Ramos (cell line): ENCODE measurements around the gene COL6A2.

Source experiments
- in situ Hi-C: fragments of 300-500 bp; cut with MboI; formaldehyde crosslinking; loops from one replicate; pipeline ENCODE4 v1.14.3; 2022; ENCODE audit warnings: low sequenced_read_pairs; ENCODE audit not compliant: unreplicated experiment

Gene COL6A2

GRCh38 chr21:46122237-46122671 lies 24.3 kb downstream of the COL6A2 start:
- in situ Hi-C loops, result no loop called here

GRCh38 chr21:46122758-46123683 lies 25.1 kb downstream of the COL6A2 start:
- in situ Hi-C loops, result no loop called here

GRCh38 chr21:46124083-46124925 lies 26.4 kb downstream of the COL6A2 start:
- in situ Hi-C loops, result no loop called here

GRCh38 chr21:46124926-46125845 lies 27.3 kb downstream of the COL6A2 start:
- in situ Hi-C loops, result no loop called here

- in situ Hi-C loops, result no loop called here
These were observed 28.0 kb downstream of the COL6A2 start for GRCh38 chr21:46125846-46126301.

GRCh38 chr21:46126309-46127238 lies 28.7 kb downstream of the COL6A2 start:
- in situ Hi-C loops, result no loop called here

GRCh38 chr21:46127239-46128105 lies 29.6 kb downstream of the COL6A2 start:
- in situ Hi-C loops, result no loop called here

- in situ Hi-C loops, result no loop called here
These were observed 30.4 kb downstream of the COL6A2 start for GRCh38 chr21:46128106-46128932.

GRCh38 chr21:46128933-46129571 lies 31.1 kb downstream of the COL6A2 start:
- in situ Hi-C loops, result no loop called here

GRCh38 chr21:46129846-46130651 lies 32.1 kb downstream of the COL6A2 start:
- in situ Hi-C loops, result no loop called here

- in situ Hi-C loops, result no loop called here
These were observed 33.1 kb downstream of the COL6A2 start for GRCh38 chr21:46130831-46131587.

GRCh38 chr21:46131588-46131837 lies 33.6 kb downstream of the COL6A2 start:
- in situ Hi-C loops, result no loop called here

- in situ Hi-C loops, result no loop called here
These were observed 34.1 kb downstream of the COL6A2 start for GRCh38 chr21:46131838-46132651.

GRCh38 chr21:46135782-46136395 lies 38.0 kb downstream of the COL6A2 start:
- in situ Hi-C loops, result no loop called here
